C4-2B (cell line): ENCODE measurements around the gene NEGR1.

Experiments used
- H3K27ac ChIP-seq: fragments of 450-650 bp; 2 replicates; pipeline ENCODE4 v1.5.1; 2017
- ZFX ChIP-seq: fragments of 450-650 bp; IDR thresholded peaks from 2 replicates; pipeline ENCODE4 v1.6.1; 2017
- TF ChIP-seq, protein P1 (sequence below): fragments of 450-650 bp; conservative IDR thresholded peaks from 2 replicates; pipeline ENCODE4 v1.5.1; 2017; ENCODE audit warnings: mild to moderate bottlenecking

The NEGR1 gene

DNA sequence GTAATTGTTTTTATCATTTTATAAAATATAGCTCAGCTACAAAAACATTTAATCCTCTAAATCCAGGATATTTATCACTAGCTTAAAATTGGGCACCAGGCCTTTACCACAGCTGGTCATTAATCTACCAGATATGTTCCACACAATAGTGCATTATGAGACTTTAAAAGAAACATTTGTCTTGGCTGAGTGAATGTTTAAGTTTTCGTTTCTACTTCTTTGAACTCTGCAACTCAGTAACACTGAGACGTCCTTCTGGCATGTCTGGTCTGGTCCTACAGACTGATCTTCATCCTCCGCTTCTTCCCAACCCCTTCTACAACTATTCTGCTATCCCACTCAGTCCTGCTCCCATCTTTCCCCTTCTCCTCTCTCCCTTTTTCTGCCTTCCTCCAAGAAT is 296.2 kb downstream of the NEGR1 start:
- TF ChIP-seq, protein P1, sequence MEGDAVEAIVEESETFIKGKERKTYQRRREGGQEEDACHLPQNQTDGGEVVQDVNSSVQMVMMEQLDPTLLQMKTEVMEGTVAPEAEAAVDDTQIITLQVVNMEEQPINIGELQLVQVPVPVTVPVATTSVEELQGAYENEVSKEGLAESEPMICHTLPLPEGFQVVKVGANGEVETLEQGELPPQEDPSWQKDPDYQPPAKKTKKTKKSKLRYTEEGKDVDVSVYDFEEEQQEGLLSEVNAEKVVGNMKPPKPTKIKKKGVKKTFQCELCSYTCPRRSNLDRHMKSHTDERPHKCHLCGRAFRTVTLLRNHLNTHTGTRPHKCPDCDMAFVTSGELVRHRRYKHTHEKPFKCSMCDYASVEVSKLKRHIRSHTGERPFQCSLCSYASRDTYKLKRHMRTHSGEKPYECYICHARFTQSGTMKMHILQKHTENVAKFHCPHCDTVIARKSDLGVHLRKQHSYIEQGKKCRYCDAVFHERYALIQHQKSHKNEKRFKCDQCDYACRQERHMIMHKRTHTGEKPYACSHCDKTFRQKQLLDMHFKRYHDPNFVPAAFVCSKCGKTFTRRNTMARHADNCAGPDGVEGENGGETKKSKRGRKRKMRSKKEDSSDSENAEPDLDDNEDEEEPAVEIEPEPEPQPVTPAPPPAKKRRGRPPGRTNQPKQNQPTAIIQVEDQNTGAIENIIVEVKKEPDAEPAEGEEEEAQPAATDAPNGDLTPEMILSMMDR = no peak
- no peak for TF ChIP-seq ZFX

DNA sequence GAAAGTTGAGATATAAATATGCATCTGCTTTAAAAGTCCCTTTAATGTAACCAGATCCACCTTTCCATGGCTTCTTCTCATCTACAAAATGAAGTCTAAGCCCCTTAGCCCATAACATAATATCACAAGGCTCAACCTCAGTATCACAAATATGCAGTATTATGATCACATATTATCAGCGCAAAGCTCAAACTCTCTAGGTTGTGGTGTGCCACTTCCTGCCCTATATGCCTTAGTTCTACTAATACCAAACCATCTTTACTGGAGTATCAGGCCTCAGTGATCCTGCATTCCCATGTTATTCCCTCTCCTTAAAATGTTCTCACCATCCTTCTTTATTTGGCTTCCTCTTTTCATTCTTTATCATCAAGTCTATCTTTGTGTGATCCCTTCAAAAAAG is 301.8 kb downstream of the NEGR1 start:
- no peak overlapping the region for H3K27ac ChIP-seq
- no peak for TF ChIP-seq ZFX
- TF ChIP-seq, protein P1 = no peak

More for the DNA sequence above, 296.2 kb downstream of the NEGR1 start:
- no peak overlapping the region for H3K27ac ChIP-seq

DNA sequence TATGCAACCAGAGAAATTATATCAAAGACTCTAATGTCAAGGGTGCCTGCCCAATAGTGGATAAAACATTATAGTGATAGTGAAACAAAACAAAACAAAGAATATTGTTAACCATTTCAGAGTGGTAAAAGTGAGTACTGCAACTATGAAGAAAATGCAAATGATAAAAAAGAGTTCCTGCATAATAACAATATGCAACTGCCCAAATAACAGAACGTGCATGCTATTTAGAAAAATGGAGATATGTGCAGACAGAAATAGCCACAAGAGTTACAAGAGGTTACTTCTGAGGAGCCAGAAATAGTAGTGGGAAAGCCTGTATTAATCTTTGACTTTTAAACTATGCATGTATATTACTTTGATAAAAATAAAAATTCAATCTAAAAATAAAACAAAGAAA is 302.5 kb downstream of the NEGR1 start:
- TF ChIP-seq, protein P1 = no peak; the same call in 1 of the 2 replicates
- no peak for TF ChIP-seq ZFX
- no peak overlapping the region for H3K27ac ChIP-seq

DNA sequence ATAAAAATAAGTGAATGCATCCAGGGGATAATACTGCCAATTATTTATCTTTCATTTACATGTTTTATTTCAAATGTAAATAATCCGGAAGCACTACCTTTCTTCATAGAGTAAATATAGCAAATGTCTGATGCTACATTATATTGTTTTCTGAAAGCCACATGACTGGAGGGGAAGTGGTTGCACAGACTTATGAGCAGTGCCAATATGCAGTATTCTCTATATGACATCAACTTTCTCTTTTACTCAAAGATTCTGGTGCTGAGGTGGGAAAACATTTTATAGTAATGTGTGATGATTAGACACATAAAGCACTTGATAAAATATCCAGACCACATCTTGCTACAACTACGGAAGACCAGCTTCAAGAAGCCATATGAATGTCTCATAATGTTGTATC is 314.7 kb downstream of the NEGR1 start:
- TF ChIP-seq ZFX = no peak
- TF ChIP-seq, protein P1 = no peak
- H3K27ac ChIP-seq = no peak overlapping the region

DNA sequence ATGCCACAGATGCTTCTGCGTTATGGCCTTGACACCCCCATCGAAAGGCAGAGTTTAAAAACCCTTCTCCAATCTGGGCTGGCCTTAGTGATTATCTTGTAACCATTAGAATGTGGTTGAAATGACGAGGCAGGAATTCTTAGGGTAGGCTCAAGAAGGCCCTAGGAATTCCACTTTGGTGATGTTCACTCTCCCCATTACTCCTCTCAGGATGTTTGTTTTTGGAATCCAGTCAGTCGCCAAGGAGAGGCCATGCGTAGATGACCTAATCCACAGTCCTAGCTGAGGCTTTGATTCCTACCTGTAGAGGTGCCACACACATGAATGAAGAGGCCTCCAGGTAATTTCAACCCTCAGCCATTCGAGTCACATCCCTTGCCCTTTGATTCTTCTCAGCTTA is 318.2 kb downstream of the NEGR1 start:
- H3K27ac ChIP-seq = no peak overlapping the region
- TF ChIP-seq, protein P1 = no peak
- TF ChIP-seq ZFX = no peak

DNA sequence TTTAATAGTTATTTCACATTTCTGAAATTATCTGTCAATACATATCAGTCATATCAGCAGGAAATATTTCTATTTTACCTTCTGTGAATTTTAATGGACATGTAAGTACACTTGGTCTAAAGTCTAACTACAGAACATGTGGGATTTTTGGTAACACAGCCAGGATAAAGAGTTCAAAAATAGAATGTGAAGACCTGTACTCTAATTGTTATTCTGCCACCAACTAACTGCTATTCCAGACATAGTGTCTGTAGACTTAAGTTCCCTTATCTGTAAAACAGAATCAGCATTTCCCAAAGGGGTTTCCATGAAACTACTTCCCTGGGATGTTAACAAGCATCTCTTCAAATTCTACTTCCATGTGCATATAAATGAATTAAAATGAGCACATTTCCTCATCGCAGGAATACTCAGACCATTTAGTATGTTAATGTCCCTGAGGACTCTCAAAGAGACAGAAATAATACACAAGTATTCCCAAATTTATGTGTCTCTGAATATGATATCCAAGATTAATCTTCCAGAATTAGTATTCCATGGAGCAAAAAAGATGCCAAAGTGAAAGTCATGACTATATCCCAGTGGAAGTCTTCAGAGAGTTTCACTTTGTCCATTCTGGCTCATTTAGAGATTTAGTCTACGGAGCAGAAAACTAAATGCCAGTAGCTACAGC is 325.6 kb downstream of the NEGR1 start:
- no peak overlapping the region for H3K27ac ChIP-seq
- TF ChIP-seq, protein P1 = no peak
- TF ChIP-seq ZFX = no peak

DNA sequence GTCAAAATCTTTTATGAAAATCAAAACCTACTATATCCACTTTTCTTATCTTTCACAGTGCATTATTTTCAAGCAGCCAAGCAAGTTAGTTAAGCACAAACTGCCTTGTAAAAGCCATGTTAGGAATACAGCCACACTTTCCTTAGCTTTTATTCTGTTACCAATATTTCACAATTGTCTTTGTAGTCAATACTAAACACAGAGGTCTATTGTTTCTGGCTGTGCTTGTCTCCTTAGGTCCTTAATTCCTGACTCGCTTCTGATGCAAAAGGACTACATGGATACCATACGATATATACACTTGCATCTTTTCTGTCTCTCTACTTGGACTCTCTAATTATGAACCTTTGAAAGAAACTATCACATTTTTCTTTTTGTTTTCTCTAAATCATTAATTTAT is 331.8 kb downstream of the NEGR1 start:
- no peak overlapping the region for H3K27ac ChIP-seq
- TF ChIP-seq ZFX = no peak
- TF ChIP-seq, protein P1 = no peak
